CD8-positive, alpha-beta memory T cell (primary cell): Measurements from ENCODE around the gene TBL1X. TPM values are rescaled to one million over a fixed set of nuclear protein-coding genes. Genes with fewer than 3 reads are reported as not detected.

Source experiments
- CTCF ChIA-PET: fragments of 350-600 bp; sonication (Branson Sonifier 250); formaldehyde crosslinking; loops from one replicate; lab custom pipeline; 2021; ENCODE audit warnings: antibody characterized with exemption; lab: Charles Lee
- POLR2A ChIA-PET: fragments of 350-600 bp; sonication (Branson Sonifier 250); formaldehyde crosslinking; loops from one replicate; lab custom pipeline; 2021; ENCODE audit warnings: antibody characterized with exemption; lab: Charles Lee
- DNase-seq, 5 donors: peaks; one replicate each; pipeline versions ENCODE4 v3.0.0 to v3.0.0-alpha.2; 2020 to 2022; ENCODE audit warnings: mixed read lengths in 1 of 5
- H3K27ac ChIP-seq: one replicate; pipeline ENCODE4 v1.7.0; 2013; ENCODE audit warnings: low read depth, mild to moderate bottlenecking, low read length, moderate library complexity
- H3K27me3 ChIP-seq: 2 replicates; pipeline ENCODE4 v1.7.0; 2013; ENCODE audit warnings: low read length, mild to moderate bottlenecking; ENCODE audit not compliant: insufficient read depth, poor library complexity, severe bottlenecking
- H3K36me3 ChIP-seq: 2 replicates; pipeline ENCODE4 v1.7.0; 2013; ENCODE audit warnings: mild to moderate bottlenecking, low read length, moderate library complexity; ENCODE audit not compliant: insufficient read depth
- H3K4me1 ChIP-seq: 2 replicates; pipeline ENCODE4 v1.7.0; 2013; ENCODE audit warnings: mild to moderate bottlenecking, low read length, moderate library complexity; ENCODE audit not compliant: insufficient read depth
- H3K4me3 ChIP-seq: 2 replicates; pipeline ENCODE4 v1.7.0; 2013; ENCODE audit warnings: mild to moderate bottlenecking, low read length
- H3K9me3 ChIP-seq: 2 replicates; pipeline ENCODE4 v1.7.0; 2013; ENCODE audit warnings: mild to moderate bottlenecking, low read length
- H3K27ac Mint-ChIP-seq, 8 donors: one replicate each; pipeline ENCODE4 v1.8.0; 2020 to 2021; ENCODE audit warnings: mixed read lengths in 8 of 8, mild to moderate bottlenecking in 6 of 8, inconsistent platforms in 3 of 8, moderate library complexity in 3 of 8
- H3K27me3 Mint-ChIP-seq, 2 donors: one replicate each; pipeline ENCODE4 v1.8.0; 2020 to 2021; ENCODE audit warnings: mixed read lengths in 2 of 2, mild to moderate bottlenecking in 1 of 2, moderate library complexity in 1 of 2
- H3K36me3 Mint-ChIP-seq, 3 donors: one replicate each; pipeline ENCODE4 v1.8.0; 2020 to 2021; ENCODE audit warnings: mixed read lengths in 3 of 3, inconsistent platforms in 1 of 3, mild to moderate bottlenecking in 1 of 3
- H3K4me1 Mint-ChIP-seq, 3 donors: one replicate each; pipeline ENCODE4 v1.8.0; 2020 to 2021; ENCODE audit warnings: mixed read lengths in 3 of 3, inconsistent platforms in 1 of 3, mild to moderate bottlenecking in 1 of 3
- H3K4me3 Mint-ChIP-seq, 7 donors: one replicate each; pipeline ENCODE4 v1.8.0; 2020 to 2021; ENCODE audit warnings: mixed read lengths in 7 of 7, mild to moderate bottlenecking in 6 of 7, moderate library complexity in 4 of 7, inconsistent platforms in 2 of 7
- H3K9me3 Mint-ChIP-seq, 5 donors: one replicate each; pipeline ENCODE4 v1.8.0; 2020 to 2022; ENCODE audit warnings: mixed read lengths in 5 of 5, mild to moderate bottlenecking in 3 of 5, moderate library complexity in 2 of 5, inconsistent platforms in 1 of 5
- polyA plus RNA-seq: library from polyadenylated mRNA; unstranded; fragments of 300-500 nt; fragmentation: Illumina TruSeq; gene quantifications from one replicate; pipeline ENCODE4 v1.2.3, GENCODE V29; 2021
- total RNA-seq, 2 experiments: library from RNA; stranded (reverse); gene quantifications; one replicate each; pipeline ENCODE4 v1.2.3, GENCODE V29; 2021

The TBL1X gene
- total and polyA plus RNA-seq, 3 experiments from 2014 or later: 16.1 to 25.0 (median 21.3) TPM

DNA sequence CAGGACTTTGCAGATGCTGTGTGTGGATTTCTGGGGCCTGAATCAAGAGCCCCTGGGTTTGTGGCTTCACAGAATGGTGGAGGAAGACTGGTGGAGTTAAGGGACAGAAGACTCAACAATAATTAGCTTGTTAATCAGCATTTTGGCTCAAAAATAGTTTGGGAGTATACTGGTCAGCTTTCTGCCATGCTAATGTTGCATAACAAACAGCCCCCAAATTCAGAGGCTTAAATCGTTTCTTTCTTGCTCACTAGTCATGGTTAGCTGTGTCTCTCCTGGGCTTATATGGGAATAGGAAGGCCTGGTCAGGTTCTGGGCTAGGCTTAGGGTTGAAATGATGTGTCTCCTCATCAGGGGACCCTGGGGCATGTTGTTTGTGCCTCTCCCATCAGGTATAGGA, 24.4 kb downstream of the TBL1X start:
- ChIA-PET POLR2A (no interaction called here), CTCF (no interaction called here)
- Histone ChIP-seq H3K27ac (no peak overlapping the region), H3K36me3 (no peaks in the 10 kb centered on the region), H3K9me3 (no peaks in the 10 kb centered on the region), H3K4me3 (no peak overlapping the region), H3K27me3 (no peaks in the 10 kb centered on the region), H3K4me1 (no peaks in the 10 kb centered on the region)
- DNase-seq: no peak
- no peak overlapping the region for H3K27ac Mint-ChIP-seq
- no peak overlapping the region for H3K4me3 Mint-ChIP-seq
- peaks cover 0 to 3% of the 10 kb centered on the region in 2 donors for H3K27me3 Mint-ChIP-seq
- no peaks in the 10 kb centered on the region for H3K9me3 Mint-ChIP-seq
- peaks cover 0 to 5% (median 0%) of the 10 kb centered on the region in 3 donors for H3K36me3 Mint-ChIP-seq
- H3K4me1 Mint-ChIP-seq: peaks cover 10 to 46% (median 16%) of the 10 kb centered on the region in 3 donors

DNA sequence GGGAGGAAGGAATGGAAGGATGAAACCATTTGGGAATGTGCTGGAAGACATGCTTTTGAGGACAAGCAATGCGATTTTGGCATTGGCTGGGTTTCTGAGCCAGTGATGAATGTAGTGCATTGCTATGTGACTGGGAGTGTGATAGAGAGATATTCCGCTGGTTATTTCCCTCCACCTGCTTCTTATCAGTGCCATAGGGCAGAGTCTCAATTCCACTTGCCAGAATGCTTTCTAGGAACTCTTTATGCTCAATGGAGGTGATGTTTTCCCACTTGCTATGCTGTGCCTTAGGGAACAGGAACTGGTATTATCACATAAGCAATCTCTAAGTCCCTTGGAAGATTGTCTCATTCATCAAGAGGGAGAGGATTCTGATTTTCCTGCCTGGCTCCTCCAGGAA, 28.0 kb downstream of the TBL1X start:
- no peaks in the 10 kb centered on the region for H3K27me3 Mint-ChIP-seq
- H3K36me3 Mint-ChIP-seq: peaks cover 0 to 11% (median 3%) of the 10 kb centered on the region in 3 donors
- ChIA-PET POLR2A (no interaction called here), CTCF (no interaction called here)
- Histone ChIP-seq H3K27me3 (no peaks in the 10 kb centered on the region), H3K36me3 (no peaks in the 10 kb centered on the region), H3K4me3 (no peak overlapping the region), H3K9me3 (no peaks in the 10 kb centered on the region), H3K4me1 (no peaks in the 10 kb centered on the region), H3K27ac (no peak overlapping the region)
- no peaks in the 10 kb centered on the region for H3K9me3 Mint-ChIP-seq
- no peak overlapping the region for H3K27ac Mint-ChIP-seq
- H3K4me1 Mint-ChIP-seq: peaks cover 9 to 51% (median 20%) of the 10 kb centered on the region in 3 donors
- DNase-seq: no peak
- no peak overlapping the region for H3K4me3 Mint-ChIP-seq

DNA sequence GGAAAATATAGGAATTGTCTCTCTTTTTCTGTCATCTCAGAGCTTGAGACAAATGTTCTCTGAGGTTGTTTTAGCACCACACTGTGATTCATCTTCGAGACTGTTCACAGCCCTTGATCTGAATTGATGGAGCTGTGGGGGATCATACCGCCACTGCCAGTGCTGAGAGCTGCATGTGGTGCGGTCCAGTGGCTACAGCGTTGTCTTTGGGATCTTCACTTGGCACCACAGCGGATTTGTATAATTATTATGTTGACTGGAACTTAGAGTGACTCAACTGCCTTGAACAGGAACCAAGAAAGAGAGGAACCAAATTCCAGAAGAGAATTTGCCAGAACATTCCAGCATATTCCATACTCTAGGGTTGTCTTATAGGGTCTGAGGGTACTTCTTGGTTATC, 29.1 kb downstream of the TBL1X start:
- Mint-ChIP-seq H3K27ac (no peak overlapping the region), H3K36me3 (peaks cover 1 to 11% (median 3%) of the 10 kb centered on the region in 3 donors), H3K4me3 (no peak overlapping the region), H3K27me3 (no peaks in the 10 kb centered on the region), H3K4me1 (peaks cover 11 to 49% (median 20%) of the 10 kb centered on the region in 3 donors), H3K9me3 (no peaks in the 10 kb centered on the region)
- Histone ChIP-seq H3K4me1 (no peaks in the 10 kb centered on the region), H3K27ac (no peak overlapping the region), H3K9me3 (no peaks in the 10 kb centered on the region), H3K27me3 (no peaks in the 10 kb centered on the region), H3K4me3 (no peak overlapping the region), H3K36me3 (no peaks in the 10 kb centered on the region)
- no peak for DNase-seq
- ChIA-PET POLR2A (no interaction called here), CTCF (no interaction called here)

DNA sequence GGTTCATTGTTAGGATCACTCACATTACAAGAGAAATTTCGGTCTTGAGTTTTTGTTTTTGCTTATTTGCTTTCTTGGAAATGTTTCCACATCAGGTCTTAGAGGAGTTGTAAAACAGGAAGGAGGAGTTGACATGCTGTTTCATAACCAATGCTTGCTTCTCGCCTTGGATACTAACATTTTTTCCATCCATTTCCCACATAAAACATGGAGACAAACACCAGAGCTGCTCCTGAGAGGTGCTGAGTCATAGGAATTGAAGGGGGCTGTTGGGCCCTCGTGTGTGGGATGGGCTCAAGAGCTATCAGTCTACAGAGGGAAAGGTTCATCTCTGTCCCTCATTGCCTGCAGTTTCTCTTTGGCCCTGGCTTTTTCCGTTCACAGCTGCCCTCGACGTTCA, 29.9 kb downstream of the TBL1X start:
- no peak overlapping the region for H3K4me3 ChIP-seq
- H3K36me3 Mint-ChIP-seq: peaks cover 6 to 13% (median 7%) of the 10 kb centered on the region in 3 donors
- H3K27ac ChIP-seq: no peak overlapping the region
- no peak overlapping the region for H3K27ac Mint-ChIP-seq
- no peaks in the 10 kb centered on the region for H3K9me3 ChIP-seq
- no peak overlapping the region for H3K4me3 Mint-ChIP-seq
- ChIA-PET POLR2A (no interaction called here), CTCF (interaction anchor here (1.1 kb wide), 1 partner anchor 22 kb away, joined by 3 read pairs; no protein-coding TSS in a partner anchor)
- no peaks in the 10 kb centered on the region for H3K4me1 ChIP-seq
- DNase-seq: no peak
- no peaks in the 10 kb centered on the region for H3K9me3 Mint-ChIP-seq
- no peaks in the 10 kb centered on the region for H3K36me3 ChIP-seq
- peaks cover 0 to 2% of the 10 kb centered on the region in 2 donors for H3K27me3 Mint-ChIP-seq
- peaks cover 12 to 49% (median 24%) of the 10 kb centered on the region in 3 donors for H3K4me1 Mint-ChIP-seq
- no peaks in the 10 kb centered on the region for H3K27me3 ChIP-seq

DNA sequence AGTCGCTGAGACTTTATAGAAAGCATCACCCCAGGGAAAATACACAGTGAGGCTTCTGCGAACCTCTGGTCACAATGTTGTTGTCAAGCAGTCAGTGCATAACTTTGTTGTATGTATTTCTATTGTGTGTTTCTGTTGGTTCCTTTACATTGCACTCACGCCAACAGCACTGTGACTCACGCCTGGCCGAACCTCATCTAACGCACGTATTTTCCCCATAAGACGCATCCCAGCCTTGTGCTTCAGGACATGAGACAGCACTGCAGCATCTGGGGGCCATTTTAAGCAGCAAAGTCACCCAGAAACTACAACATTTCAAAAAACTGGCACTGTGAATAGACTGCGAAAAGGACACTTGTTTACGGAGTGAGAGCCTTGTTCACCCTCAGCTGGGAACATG, 30.6 kb downstream of the TBL1X start:
- Histone ChIP-seq H3K9me3 (no peaks in the 10 kb centered on the region), H3K4me1 (no peaks in the 10 kb centered on the region), H3K27ac (no peak overlapping the region), H3K4me3 (no peak overlapping the region), H3K27me3 (no peaks in the 10 kb centered on the region), H3K36me3 (no peaks in the 10 kb centered on the region)
- Mint-ChIP-seq H3K4me3 (no peak overlapping the region), H3K27ac (no peak overlapping the region), H3K4me1 (peaks cover 12 to 43% (median 24%) of the 10 kb centered on the region in 3 donors), H3K36me3 (peaks cover 6 to 13% (median 7%) of the 10 kb centered on the region in 3 donors), H3K9me3 (no peaks in the 10 kb centered on the region), H3K27me3 (peaks cover 0 to 2% of the 10 kb centered on the region in 2 donors)
- CTCF ChIA-PET: interaction anchor here (1.1 kb wide), 1 partner anchor 23 kb away, joined by 3 read pairs; no protein-coding TSS in a partner anchor
- POLR2A ChIA-PET: no interaction called here
- no peak for DNase-seq

DNA sequence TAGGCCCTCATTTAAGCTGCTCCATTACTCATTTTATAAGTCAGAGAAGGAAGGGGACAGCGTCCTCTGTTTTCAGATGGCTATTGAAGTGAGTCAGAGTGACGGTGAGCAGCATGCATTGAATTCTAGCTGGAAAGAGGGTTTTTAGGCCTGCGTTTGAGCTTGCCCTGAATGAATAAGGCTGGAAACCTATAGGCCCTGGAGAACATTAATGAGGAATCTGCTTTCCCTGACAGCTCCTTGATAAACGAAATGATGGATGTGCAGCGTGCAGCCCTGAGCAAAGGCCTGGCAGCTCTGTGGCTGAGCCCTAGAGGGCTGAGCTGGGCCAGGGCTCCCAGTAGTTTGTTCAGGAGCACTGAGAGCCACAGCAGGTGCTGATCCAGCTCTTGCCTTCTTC, 33.4 kb downstream of the TBL1X start:
- DNase-seq: no peak
- H3K36me3 Mint-ChIP-seq: peaks cover 13 to 30% (median 14%) of the 10 kb centered on the region in 3 donors
- CTCF ChIA-PET: no interaction called here
- H3K27me3 Mint-ChIP-seq: peaks cover 0 to 2% of the 10 kb centered on the region in 2 donors
- no peaks in the 10 kb centered on the region for H3K4me1 ChIP-seq
- H3K27ac ChIP-seq: no peak overlapping the region
- H3K4me3 Mint-ChIP-seq: no peak overlapping the region
- H3K4me3 ChIP-seq: no peak overlapping the region
- POLR2A ChIA-PET: no interaction called here
- H3K9me3 ChIP-seq: no peaks in the 10 kb centered on the region
- H3K27me3 ChIP-seq: no peaks in the 10 kb centered on the region
- no peak overlapping the region for H3K27ac Mint-ChIP-seq
- peaks cover 8 to 23% (median 12%) of the 10 kb centered on the region in 3 donors for H3K4me1 Mint-ChIP-seq
- no peaks in the 10 kb centered on the region for H3K36me3 ChIP-seq
- H3K9me3 Mint-ChIP-seq: no peaks in the 10 kb centered on the region

DNA sequence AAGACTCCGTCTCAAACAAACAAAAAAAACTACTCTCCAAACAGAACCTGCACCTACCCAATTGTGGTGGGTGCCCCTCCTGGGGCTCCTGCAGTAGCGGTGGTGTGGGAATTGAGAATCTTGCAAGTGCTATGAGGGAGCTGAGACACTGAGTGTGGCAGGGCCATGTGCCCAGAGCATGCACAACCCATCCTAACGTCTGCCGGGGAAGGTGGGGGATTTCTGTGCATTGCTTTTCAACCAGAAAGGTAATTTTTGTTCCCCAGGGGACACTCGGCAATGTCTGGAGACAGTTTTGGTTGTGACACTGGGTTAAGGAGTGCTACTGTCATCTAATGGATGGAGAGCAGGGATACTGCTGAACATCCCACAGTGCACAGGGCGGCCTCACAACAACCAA, 35.7 kb downstream of the TBL1X start:
- no peaks in the 10 kb centered on the region for H3K4me1 ChIP-seq
- ChIA-PET CTCF (no interaction called here), POLR2A (no interaction called here)
- Mint-ChIP-seq H3K27me3 (peaks cover 0 to 2% of the 10 kb centered on the region in 2 donors), H3K4me1 (peaks cover 8 to 20% (median 12%) of the 10 kb centered on the region in 3 donors), H3K27ac (no peak overlapping the region), H3K36me3 (peaks cover 11 to 44% (median 14%) of the 10 kb centered on the region in 3 donors), H3K4me3 (no peak overlapping the region), H3K9me3 (no peaks in the 10 kb centered on the region)
- no peak overlapping the region for H3K27ac ChIP-seq
- H3K4me3 ChIP-seq: no peak overlapping the region
- no peaks in the 10 kb centered on the region for H3K27me3 ChIP-seq
- H3K9me3 ChIP-seq: no peaks in the 10 kb centered on the region
- no peaks in the 10 kb centered on the region for H3K36me3 ChIP-seq
- DNase-seq: no peak

DNA sequence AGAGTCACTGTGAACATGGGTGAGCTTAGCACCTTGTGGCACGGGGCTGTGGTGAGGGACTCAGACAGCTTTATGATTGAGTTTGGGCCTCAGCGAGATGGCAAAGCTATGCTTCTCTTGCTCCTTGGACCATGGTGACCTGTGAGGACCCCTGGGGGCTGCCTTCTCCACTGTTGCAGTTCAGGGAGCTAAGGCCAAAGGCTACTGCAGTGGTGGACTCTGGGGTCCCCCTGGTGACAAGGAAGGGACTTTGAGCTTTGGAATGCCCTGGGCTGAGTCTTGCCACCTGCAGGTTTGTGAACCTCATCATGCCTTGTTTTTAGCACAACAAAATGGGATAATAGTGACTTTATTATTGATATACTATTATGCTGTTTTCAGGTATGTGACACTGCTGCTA, 36.5 kb downstream of the TBL1X start:
- Histone ChIP-seq H3K27ac (no peak overlapping the region), H3K4me1 (no peaks in the 10 kb centered on the region), H3K4me3 (no peak overlapping the region), H3K27me3 (no peaks in the 10 kb centered on the region), H3K9me3 (no peaks in the 10 kb centered on the region), H3K36me3 (no peaks in the 10 kb centered on the region)
- Mint-ChIP-seq H3K27me3 (peaks cover 0 to 2% of the 10 kb centered on the region in 2 donors), H3K4me1 (peaks cover 5 to 12% (median 8%) of the 10 kb centered on the region in 3 donors), H3K36me3 (peaks cover 11 to 41% (median 14%) of the 10 kb centered on the region in 3 donors), H3K27ac (no peak overlapping the region), H3K9me3 (no peaks in the 10 kb centered on the region), H3K4me3 (no peak overlapping the region)
- ChIA-PET CTCF (no interaction called here), POLR2A (no interaction called here)
- no peak for DNase-seq
